ENCODE data around the gene ARMH1.
"Not testable (repeated sequence)": the region's sequence is repeated elsewhere in the genome, so short reads cannot be mapped to it uniquely, and the experiment has no call there.

Gene ARMH1

DNA sequence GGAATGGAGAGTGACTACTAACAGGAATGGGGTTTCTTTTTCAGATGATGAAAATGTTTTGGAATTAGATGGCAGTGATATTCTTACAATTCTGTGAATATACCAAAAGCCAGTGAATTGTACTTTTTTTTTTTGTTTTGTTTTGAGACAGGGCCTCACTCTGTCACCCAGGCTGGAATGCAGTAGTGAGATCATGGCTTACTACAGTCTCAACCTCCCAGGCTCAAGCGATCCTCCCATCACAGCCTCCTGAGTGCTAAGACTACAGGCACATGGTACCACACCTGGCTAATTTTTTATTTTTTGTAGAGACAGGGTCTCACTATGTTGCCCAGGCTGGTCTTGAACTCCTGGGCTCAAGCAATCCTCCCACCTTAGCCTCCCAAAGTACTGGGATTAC lies 7.8 kb upstream of the ARMH1 start:
- not testable (repeated sequence) for DNase-seq (ENCODE audit: low spot score); FAIRE-seq

DNA sequence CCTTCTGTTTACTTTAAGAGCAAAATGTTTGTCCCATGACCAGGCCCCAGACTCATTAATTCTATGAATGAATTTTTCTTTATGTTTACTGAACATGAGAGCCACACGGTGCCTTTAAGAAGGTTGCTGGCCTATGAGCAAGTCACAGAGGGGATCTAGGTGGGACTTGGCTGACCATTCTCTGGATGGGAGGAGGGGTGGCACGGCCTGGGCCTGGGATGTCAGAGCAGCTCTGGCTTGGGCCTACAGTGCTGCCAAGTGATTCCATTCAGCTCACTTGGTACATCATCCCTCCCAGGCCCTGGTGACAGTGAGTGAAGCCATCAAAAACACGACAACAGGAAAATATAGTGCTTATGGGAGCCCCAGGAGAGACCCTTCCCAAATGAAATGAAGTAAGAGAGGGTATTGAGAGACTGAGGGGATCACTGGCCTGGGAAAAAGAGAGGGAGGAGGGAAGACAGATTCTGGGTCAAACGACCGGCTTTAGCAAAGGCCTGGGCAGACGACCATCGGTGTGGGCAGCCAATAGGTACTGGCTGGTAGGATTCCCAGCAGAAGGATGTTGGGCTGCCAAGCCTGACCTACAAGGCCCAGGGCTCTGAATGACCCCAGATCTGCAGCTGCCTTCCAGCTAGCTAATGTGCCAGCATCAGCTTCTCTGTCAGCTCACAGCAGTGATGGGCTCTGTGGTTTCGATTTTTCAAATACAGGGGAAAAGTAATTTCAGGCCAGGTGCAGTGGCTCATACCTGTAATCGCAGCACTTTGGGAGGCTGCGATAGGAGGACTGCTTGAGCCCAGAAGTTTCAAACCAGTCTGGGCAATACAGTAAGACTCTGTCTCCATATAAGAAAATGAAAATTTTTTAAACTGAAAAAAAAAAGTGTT lies 3.5 kb upstream of the ARMH1 start:
- no peak for DNase-seq (ENCODE audit: low spot score)
- no peak for FAIRE-seq

DNA sequence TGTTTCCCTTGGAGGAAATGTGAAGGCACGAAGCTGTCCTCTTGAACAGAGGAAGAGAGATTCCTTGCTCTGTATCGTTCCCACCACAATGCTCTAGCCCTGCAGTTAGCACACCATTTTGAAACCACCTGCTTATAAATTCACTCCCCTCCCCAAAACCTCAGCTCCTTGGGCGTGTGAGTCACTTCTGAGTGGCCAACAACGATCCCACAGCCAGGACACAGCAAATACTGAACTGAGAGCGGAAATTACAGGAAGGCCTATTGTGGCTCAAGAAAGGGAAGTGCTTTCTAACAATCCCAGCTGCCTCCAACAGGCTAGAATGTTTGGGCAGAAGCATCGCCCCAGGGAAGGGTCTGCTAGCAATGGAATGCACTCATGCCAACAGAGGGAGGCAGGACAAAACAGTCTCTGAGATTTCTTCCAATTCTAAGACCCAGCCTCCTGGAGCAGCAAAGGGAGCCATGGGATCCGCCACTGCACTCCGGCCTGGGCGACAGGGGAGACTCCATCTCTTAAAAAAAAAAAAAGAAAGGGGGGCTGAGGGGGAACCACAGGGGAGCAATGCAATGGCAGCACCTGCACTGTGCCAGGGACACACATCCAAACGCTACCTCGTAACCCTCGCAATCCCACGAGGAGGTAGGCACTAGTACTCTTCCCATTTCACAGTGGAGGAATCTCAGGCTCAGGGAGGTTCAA lies 2.1 kb upstream of the ARMH1 start:
- DNase-seq (ENCODE audit: low spot score) (peak; percentile 69), FAIRE-seq (peak; percentile 68)

DNA sequence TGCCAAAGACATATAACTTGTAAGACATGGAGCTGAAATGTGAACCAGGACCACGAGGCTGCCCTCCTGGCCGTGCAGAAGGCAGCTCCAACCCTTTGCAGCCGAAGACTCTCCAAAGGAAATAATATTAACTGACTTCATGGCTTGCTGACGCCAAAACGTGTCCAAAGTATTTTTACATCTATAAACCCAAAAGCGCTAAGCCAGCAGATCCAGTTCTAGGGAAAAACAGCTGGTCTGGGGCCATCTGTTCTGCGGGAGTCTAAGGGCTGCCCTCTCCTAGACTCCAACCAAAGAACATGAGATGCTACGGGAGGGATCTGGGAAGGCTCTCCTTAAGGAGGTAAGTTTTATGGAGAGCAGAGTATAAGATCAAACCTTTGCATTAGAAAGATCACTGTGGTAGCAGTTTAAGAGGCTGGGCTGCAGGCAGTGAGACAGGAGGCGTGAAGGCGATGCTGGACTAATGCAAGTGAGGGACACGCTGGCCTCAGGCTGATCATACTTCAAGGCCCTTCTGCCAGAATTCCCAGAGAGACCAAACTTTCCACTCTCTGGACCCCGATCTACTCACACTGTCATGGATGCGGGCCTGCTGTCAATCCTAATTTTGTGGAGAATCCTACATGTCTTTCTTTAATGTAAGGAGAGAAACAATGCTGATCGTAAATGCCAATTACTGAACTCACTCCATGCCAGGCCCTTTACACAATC lies 1.4 kb upstream of the ARMH1 start:
- FAIRE-seq (no peak), DNase-seq (ENCODE audit: low spot score) (no peak)

DNA sequence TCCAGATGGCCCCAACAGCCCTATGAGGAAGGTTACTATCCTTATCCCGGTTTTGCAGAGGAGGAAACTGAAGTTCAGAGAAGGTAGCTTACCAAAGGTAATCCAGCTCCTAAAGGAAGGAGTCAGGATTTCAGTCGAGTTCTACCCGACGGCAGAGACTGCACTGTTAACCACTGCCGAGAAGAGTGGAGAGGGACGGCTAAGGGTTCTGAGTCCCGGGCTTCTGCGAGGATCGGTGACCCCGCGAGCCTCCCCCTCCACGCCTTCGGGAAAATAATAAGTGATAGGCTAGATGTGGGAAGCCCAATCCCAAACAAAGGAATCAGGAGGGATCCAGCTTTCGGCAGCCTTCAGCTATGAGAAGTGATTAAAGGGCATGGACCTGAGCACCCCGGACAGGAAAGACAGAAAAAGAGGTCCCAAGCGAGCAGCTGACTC lies 820 bp upstream of the ARMH1 start:
- FAIRE-seq (no peak), DNase-seq (ENCODE audit: low spot score) (no peak)

DNA sequence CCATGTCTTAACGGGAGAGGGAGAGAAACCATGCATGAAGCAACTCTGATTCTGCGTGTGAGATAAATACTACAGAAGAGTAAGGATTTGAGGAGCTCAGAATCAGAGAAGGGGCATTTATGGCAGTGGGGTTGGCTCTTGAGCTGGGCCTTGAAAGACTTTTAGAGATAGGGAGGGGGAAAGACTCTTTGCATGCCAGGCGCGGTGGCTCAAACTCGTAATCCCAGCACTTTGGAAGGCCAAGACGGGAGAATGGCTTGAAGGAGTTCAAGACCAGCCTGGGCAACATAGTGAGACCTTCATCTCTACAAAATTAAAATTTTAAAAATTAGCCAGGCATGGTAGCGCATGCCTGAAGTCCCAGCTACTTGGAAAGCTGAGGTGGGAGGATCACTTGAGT lies 672 bp downstream of the ARMH1 start:
- FAIRE-seq: no peak

DNA sequence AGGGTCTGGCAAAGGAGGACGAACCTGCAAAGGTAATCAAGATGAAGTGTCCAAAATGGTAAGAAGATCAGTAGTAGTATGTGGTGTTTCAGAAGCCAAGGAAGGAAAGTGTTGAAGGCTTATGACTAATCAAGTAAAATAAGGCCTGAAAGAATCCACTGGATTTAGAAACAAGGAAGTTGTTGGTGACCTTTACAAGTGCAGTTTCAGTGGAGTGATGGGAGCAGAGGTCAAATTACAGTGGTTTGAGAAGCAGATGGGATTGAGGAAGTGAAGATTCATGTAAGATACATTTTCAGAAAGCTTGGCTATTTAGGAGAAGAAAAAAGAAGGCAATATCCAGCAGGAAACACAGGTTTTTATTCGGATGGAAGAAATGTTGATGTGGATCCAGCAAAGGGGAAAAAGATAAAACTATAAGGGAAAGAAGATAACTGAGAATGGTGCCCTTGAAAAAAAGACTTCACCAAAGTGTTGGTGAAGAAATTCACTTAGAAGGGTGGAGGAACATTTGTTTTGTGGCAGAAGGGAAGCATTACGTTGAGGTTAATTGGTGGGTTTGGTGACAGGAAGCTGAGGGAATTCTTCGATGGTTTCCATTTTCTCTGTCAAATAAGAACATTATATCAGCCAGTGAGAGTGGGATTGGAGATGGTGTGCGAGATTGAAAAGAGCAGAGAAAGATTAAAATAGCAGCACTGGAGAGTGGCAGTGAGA lies 2.1 kb downstream of the ARMH1 start:
- FAIRE-seq (no peak), DNase-seq (ENCODE audit: low spot score) (peak; percentile 23)

More for the DNA sequence above, 672 bp downstream of the ARMH1 start:
- DNase-seq (ENCODE audit: low spot score): no peak

DNA sequence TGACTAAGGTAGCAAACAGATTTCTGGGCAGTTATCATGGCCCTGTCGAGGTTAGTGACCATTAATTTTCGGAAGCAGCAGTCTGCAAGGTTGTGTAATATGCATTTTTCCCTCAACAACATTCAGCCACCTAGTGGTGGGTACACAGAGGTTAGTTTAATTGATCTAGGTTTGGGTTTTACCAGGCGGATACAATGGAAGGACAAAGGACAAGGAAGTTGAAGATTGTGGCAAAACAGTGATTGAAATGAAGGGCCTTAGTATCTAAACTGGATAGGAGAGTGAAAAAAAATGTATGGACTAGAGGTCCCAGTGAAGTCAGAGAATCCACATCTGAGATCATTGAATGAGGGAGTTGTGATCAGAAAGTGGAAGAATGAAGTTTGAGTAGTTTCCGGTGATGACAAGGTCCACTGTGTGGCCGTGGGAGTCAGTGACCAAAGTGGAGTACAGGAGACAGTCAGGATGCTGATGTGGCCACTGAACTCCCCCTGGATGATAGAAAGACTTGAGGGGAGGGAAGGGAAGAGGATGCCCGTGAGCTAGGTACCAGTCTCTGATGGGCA lies 2.8 kb downstream of the ARMH1 start:
- FAIRE-seq (no peak), DNase-seq (ENCODE audit: low spot score) (peak; percentile 12)

DNA sequence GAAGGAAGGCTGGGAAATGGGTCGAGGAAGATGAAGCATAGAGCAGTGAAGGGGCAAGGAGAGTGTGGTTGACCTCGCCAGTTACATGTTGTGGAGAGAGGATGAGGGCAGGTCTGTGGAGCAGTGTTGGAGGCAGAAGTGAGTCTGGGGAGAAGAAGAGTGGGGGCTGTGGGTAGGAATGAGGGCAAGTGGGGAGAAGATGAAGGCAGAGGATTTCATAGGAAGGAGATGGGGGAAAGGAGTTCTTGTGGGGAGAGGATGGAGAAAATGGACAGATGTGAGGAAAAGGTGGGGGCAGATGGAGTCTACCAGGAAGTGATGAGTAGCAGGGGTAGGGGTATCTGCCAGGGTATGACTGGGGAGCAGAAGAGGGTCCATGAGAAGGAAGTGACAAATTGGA lies 3.6 kb downstream of the ARMH1 start:
- FAIRE-seq (no peak), DNase-seq (ENCODE audit: low spot score) (no peak)

DNA sequence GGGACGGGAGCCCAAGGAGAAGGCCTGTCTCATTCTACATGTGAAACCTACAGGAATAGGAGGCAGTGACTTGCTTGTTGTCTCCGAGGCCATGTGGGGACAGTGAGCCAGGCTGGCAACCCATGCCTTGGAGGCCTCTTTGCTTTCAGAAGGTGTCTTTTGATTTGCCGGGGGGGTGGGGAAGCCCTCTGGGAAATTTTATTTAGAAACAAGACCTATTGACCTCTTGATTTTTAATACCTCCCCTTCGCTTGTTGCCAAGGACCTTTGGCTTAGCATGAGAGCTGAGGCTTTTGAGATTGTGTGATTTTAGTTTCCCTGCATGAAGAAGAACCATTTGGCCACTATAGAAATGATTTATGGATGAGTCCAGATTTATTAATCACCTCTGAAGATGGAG lies 4.1 kb downstream of the ARMH1 start:
- DNase-seq (ENCODE audit: low spot score): no peak
- no peak for FAIRE-seq

DNA sequence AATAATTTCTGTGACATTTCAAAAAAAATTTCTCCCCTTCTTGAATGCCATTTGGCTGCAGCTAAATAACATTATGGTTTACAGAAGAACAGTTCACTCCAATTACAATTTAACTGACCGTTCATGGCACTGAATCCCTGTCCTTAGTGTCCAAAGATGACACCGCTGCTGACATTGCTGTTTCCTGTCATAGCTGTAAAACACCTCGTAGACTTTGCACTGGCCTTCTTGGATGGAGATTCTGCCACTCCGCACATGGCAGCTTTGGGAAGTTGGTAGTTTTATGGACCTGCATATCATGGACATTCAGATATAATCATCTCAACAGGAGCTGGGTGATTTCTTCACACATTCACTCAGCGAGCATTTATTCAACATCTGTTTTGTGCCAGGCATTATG lies 5.0 kb downstream of the ARMH1 start:
- no peak for FAIRE-seq
- DNase-seq (ENCODE audit: low spot score): no peak

DNA sequence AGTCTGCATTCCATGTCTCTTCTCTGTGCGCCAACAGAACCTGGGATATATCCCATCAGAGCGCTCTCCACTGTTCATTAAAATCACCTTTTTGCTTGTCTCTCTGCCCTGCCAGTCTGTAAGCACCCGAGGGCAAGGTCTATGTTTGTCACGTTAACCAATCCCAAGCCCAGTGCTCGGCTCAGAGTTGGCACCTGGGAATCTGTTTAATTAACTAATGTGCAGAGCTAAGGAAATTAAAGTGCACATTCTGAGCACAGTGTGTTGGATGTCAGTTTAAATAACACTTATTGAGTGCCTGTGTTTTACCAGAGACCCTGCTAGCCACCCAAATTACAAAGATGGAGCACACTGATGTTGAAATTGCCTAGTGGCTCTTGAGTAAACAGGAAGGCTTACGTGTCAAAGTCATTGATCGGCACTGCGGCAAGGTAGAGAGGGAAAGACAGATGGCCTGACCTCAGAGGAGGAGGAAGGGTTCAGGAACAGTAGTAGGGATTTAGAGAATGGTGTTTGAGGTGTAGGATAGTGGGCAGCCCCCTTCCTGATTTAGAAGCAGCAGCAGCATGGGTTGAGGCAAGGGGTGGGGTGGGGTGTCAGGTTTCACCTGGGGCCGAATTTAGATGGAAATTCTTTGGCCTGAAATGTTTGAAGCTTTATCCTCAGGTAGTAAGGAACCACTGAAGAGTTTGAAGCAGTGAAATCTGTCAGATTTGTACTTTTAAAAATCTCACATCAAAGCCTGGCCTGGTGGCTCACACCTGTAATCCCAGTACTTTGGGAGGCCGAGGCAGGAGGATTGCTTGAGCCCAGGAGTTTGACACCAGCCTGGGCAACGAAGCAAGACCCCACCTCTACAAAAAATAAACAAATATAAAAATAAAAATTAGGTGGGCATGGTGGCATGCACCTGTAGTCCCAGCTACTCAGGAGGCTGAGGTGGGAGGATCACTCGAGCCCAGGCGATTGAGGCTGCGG lies 7.7 kb downstream of the ARMH1 start:
- FAIRE-seq (no peak), DNase-seq (ENCODE audit: low spot score) (no peak)

DNA sequence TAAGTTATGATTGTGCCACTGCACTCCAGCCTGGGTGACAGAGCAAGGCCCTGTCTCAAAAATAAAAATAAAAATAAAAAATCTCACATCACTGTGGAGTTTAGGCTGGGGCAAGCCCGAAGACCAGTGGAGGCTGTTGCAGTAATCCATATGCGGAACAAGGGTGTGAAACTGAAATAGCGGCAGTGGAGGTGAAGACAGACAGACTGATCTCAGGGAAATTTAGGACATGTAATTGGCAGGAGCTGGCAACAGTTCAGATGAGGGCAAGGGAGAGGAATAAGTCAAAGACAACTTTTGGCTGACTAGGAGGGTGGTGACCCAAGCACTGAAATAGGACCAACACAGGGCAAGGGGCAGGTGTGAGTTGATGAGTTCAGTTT lies 8.4 kb downstream of the ARMH1 start:
- FAIRE-seq (no peak), DNase-seq (ENCODE audit: low spot score) (no peak)

DNA sequence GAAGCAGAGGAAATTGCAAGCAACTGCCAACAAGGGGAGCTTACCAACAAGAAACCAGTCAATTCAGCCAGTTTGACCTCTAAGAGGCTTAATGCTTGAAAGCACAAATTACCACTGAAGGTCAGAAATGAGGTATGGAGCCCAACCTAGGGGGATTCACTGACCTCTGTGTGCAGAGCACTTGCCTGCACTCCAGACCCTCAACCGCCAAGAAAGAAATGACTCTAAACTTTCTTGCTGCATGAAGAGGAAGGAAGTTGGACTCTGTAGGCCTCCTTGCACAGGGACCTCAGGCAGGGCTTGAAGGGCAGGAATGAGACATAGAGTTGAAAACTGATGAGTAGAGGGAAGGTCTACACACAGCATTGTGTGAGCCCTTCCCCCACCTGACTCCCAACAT lies 10.0 kb downstream of the ARMH1 start:
- FAIRE-seq (no peak), DNase-seq (ENCODE audit: low spot score) (no peak)

DNA sequence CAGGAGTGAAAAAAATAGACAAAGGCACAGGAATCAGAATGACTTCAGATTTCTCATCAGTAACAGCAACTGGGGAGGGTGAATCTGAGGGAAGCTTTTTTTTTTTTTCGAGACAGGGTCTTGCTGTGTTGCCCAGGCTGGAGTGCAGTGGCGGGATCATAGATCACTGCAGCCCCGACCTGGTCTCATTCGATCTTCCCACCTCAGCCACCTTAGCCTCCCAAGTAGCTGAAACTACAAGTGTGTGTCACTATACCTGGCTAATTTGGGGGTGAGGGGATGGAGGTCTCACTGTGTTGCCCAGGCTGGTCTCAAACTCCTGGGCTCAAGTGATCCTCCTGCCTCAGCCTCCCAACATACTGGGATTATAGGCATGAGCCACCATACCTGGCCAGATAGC lies 10.7 kb downstream of the ARMH1 start:
- FAIRE-seq: no peak
- no peak for DNase-seq (ENCODE audit: low spot score)

DNA sequence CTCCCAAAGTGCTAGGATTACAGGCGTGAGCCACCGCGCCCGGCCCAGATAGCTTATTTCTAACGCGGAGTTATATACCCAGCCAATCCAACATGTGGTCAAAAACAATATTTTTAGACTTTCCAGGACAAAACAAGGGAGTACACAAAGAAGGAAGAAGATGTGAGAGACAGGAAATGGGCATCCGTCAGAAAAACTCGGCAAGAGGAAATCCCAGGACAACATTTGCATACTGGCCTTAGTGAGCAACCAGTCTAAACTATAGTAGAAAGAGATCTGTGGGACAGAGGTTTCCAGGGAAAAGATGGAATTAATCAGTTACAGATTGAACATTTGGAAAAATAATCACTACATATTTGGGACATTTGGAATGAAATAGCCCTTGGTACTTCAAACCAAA lies 11.4 kb downstream of the ARMH1 start:
- FAIRE-seq (no peak), DNase-seq (ENCODE audit: low spot score) (no peak)

DNA sequence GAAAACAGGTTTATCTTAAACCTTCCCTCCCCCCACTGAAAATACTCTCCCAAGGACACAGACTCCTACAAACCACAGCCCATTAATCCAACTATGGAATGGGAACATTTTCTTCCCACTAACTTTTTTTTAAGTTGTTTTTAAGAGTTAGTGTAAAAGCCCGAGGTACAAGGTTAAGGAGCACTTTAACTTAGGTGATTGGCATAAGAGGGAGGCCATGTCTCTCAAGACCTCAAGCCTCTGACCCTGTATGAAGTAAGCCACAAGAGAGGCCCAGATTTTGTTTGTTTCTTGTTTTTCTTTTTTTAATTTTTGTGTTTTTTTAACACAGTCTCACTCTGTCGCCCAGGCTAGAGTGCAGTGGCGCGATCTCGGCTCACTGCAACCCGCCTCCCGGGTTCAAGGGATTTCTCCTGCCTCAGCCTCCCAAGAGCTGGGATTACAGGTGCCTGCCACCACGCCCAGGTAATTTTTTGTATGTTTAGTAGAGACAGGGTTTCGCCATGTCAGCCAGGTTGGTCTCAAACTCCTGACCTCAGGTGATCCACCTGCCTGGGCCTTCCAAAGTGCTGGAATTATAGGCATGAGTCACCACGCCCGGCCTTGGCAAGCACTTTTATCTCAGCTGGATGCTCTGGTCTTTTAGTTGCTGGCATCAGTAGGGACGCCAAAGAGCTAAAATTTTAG lies 14.4 kb downstream of the ARMH1 start:
- FAIRE-seq: no peak

DNA sequence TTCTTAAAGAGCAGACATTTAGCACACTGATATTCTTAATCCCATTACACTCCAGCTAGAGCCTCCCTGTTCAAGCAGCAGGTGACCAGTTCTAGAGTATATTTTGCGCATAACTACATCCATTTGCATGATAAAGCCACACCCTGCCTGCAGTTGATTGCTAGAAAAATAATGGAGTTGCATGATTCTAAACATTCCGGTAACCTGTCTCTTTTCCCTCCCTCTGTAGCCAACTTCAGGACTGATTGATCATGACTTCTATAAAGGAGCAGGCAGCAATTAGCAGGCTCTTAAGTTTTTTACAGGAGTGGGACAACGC lies 14.9 kb downstream of the ARMH1 start:
- DNase-seq (ENCODE audit: low spot score) (no peak), FAIRE-seq (no peak)

More for the DNA sequence above, 14.4 kb downstream of the ARMH1 start:
- no peak for DNase-seq (ENCODE audit: low spot score)

DNA sequence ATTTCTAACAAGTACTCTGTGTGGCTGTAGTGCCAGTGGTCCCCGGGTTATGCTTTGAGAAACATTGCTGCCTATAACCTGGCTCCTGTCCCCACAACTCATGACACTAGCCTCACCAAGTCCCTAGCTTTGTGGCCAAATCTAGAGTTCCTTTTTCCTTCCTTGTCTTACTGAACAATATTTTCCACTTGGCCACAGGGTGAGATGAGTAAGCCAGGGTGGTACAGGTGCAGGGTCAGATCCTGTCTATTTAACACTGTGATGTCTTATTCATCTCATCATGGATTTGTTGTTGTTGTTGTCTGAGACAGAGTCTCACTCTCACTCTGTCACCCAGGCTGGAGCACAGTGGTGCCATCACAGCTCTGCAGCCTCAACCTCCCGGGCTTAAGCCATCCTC lies 18.6 kb downstream of the ARMH1 start:
- DNase-seq (ENCODE audit: low spot score) (no peak), FAIRE-seq (no peak)

DNA sequence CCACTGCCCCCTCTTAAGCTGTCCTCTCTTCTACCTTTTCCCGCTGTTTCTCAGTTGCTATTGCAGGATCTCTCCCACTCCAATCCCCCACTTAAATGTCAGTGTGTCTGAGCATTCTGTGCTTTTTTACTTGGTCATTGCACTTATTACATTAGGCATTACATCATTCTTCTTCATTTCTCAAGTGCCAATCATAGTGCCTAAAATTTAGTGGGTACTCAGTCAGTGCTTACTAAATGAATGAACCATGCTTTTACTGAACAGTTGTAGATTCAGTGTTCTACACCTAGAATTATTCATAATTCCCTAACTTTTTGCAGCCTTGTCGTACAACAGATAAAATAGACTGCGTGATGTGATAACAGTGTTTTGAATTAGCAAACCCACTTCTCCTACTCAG lies 19.4 kb downstream of the ARMH1 start:
- DNase-seq (ENCODE audit: low spot score): no peak
- FAIRE-seq: no peak
